ENCODE data around the gene IL6ST. TPM values are rescaled to one million over a fixed set of nuclear protein-coding genes. Genes with fewer than 3 reads are reported as not detected.

The IL6ST gene
- total RNA-seq, 1 experiment from 2014 or later, result 39.8 TPM

DNA sequence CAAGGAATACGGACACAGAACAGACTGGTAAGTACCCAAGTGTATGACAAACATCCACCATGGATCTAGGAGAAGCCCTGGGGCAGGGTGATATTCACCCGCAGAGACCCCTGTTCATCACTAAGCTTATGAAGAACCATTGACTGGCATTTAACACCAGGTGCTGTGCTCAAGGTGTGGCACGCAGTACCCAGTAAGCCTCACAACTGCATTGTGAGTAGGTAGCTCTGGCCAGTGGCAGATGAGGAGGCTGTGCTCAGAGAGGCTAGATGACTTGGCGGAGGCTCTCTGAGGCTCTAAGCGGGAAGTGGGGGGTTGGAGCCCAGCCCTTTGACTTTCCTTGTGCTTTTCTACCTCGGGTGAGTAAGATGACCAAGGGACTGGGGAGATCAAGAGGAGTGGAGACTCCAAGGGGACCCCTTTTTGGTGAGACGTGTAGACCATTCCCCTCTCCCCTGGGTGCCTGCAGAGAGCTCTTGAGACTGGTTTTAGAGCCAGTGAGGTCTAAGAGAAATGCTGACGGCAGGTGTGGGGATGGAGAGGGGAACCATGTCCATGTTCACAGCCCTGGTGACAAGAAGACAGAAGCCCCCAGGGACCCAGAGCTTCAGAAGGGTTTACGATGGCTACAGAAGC is 70.8 kb downstream of the IL6ST start:
- DNase-seq (ENCODE audit: low spot score), result no peak

DNA sequence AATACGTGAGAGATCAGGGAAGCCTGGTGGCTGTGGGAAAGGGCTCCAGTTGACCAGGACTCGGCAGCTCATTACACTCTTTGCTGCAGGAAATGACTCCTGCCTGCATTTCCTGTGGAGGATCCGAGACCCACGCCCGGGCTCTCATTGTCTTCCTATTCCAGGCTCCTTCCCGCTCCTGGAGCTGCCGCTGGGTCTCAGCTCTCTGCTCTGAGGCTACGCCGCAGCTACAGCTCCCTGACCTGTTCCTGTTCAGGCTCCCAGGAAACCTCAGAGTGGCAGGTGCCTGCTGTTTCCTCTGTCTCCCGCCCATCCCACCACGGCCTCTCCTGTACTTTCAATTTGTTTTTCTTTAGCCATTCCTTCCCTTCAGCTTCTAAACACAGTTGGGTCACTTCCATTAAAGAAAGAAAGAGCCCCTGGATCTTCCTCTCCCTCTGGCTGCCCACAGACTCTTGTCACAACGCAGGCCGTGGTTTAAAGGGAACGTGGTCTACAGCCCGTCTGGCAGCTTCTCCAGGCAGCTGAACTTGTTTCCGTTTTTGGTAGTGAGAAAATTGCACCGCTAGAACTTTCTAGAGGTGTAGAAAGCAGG is 71.5 kb downstream of the IL6ST start:
- DNase-seq (ENCODE audit: low spot score), result peak; percentile 65
- no peak overlapping the region for H3K27ac ChIP-seq (ENCODE audit: low read depth, low read length, poor library complexity, severe bottlenecking)
- peak overlapping the region; percentile 29 for H3K4me3 ChIP-seq (ENCODE audit: low read depth, low read length, poor library complexity, severe bottlenecking)
- ChIA-PET CTCF (no interaction called here), POLR2A (ENCODE audit: low non-redundant PET) (no interaction called here)
- no peaks in the 10 kb centered on the region for H3K9me3 ChIP-seq (ENCODE audit: low read depth, low read length, poor library complexity, severe bottlenecking)
- no peaks in the 10 kb centered on the region for H3K36me3 ChIP-seq (ENCODE audit: insufficient read depth, low read length, poor library complexity, severe bottlenecking)
- intact Hi-C loops (cut with micrococcal nuclease; ENCODE audit: unreplicated experiment), result loop anchor here (10.0 kb wide), 1 partner anchor 198 kb away; no protein-coding TSS in a partner anchor
- TF ChIP-seq EZH2 (IDR thresholded peaks at IDR 0.05; ENCODE audit: borderline replicate concordance, low read depth, low read length, poor library complexity, severe bottlenecking), result no peak
- no peak for TF ChIP-seq CTCF (conservative IDR thresholded peaks at IDR 0.05; ENCODE audit: low read depth, low read length)
- no peaks in the 10 kb centered on the region for H3K27me3 ChIP-seq (replicated peaks; ENCODE audit: insufficient read depth, low read depth, low read length, poor library complexity)
- no peaks in the 10 kb centered on the region for H3K4me1 ChIP-seq (ENCODE audit: insufficient read depth, low read length, poor library complexity, severe bottlenecking)
- no TSS peak for BruUV-seq (replicated peaks)

More for the DNA sequence above, 70.8 kb downstream of the IL6ST start:
- Histone ChIP-seq H3K27me3 (replicated peaks; ENCODE audit: insufficient read depth, low read depth, low read length, poor library complexity) (no peaks in the 10 kb centered on the region), H3K27ac (ENCODE audit: low read depth, low read length, poor library complexity, severe bottlenecking) (no peak overlapping the region), H3K4me1 (ENCODE audit: insufficient read depth, low read length, poor library complexity, severe bottlenecking) (no peaks in the 10 kb centered on the region), H3K9me3 (ENCODE audit: low read depth, low read length, poor library complexity, severe bottlenecking) (no peaks in the 10 kb centered on the region), H3K36me3 (ENCODE audit: insufficient read depth, low read length, poor library complexity, severe bottlenecking) (no peaks in the 10 kb centered on the region), H3K4me3 (ENCODE audit: low read depth, low read length, poor library complexity, severe bottlenecking) (no peak overlapping the region)
- no TSS peak for BruUV-seq (replicated peaks)
- TF ChIP-seq CTCF (conservative IDR thresholded peaks at IDR 0.05; ENCODE audit: low read depth, low read length), result no peak
- TF ChIP-seq EZH2 (IDR thresholded peaks at IDR 0.05; ENCODE audit: borderline replicate concordance, low read depth, low read length, poor library complexity, severe bottlenecking), result no peak
- ChIA-PET POLR2A (ENCODE audit: low non-redundant PET) (no interaction called here), CTCF (interaction anchor here (0.5 kb wide), 1 partner anchor 12 kb away, joined by 8 read pairs; no protein-coding TSS in a partner anchor)
- intact Hi-C loops (cut with micrococcal nuclease; ENCODE audit: unreplicated experiment), result loop anchor here (10.0 kb wide), 1 partner anchor 199 kb away; no protein-coding TSS in a partner anchor

GRCh38 chr5:55921617-55922016 is 73.1 kb downstream of the IL6ST start:
- no peaks in the 10 kb centered on the region for H3K36me3 ChIP-seq (ENCODE audit: insufficient read depth, low read length, poor library complexity, severe bottlenecking)
- POLR2A ChIA-PET (ENCODE audit: low non-redundant PET), result no interaction called here
- no peak for DNase-seq (ENCODE audit: low spot score)
- no peaks in the 10 kb centered on the region for H3K4me1 ChIP-seq (ENCODE audit: insufficient read depth, low read length, poor library complexity, severe bottlenecking)
- H3K4me3 ChIP-seq (ENCODE audit: low read depth, low read length, poor library complexity, severe bottlenecking), result no peak overlapping the region
- BruUV-seq (replicated peaks), result no TSS peak
- no peaks in the 10 kb centered on the region for H3K27me3 ChIP-seq (replicated peaks; ENCODE audit: insufficient read depth, low read depth, low read length, poor library complexity)
- H3K27ac ChIP-seq (ENCODE audit: low read depth, low read length, poor library complexity, severe bottlenecking), result no peak overlapping the region
- intact Hi-C loops (cut with micrococcal nuclease; ENCODE audit: unreplicated experiment), result loop anchor here (10.0 kb wide), 1 partner anchor 197 kb away; no protein-coding TSS in a partner anchor
- CTCF ChIA-PET, result no interaction called here
- H3K9me3 ChIP-seq (ENCODE audit: low read depth, low read length, poor library complexity, severe bottlenecking), result no peaks in the 10 kb centered on the region
- TF ChIP-seq EZH2 (IDR thresholded peaks at IDR 0.05; ENCODE audit: borderline replicate concordance, low read depth, low read length, poor library complexity, severe bottlenecking) (no peak), CTCF (conservative IDR thresholded peaks at IDR 0.05; ENCODE audit: low read depth, low read length) (no peak)

Measured in A673 (cell line).